HG03108 (cell line): ENCODE data around the gene TCF7L1.
"Not testable (repeated sequence)": the region's sequence is repeated elsewhere in the genome, so short reads cannot be mapped to it uniquely, and the experiment has no call there.

Source experiments
- ATAC-seq: cut with Tn5 transposase; IDR thresholded peaks from one replicate; pipeline ENCODE4 v1.9.1; 2021; ENCODE audit warnings: moderate library complexity; ENCODE audit not compliant: unreplicated experiment

Gene TCF7L1, protein sequence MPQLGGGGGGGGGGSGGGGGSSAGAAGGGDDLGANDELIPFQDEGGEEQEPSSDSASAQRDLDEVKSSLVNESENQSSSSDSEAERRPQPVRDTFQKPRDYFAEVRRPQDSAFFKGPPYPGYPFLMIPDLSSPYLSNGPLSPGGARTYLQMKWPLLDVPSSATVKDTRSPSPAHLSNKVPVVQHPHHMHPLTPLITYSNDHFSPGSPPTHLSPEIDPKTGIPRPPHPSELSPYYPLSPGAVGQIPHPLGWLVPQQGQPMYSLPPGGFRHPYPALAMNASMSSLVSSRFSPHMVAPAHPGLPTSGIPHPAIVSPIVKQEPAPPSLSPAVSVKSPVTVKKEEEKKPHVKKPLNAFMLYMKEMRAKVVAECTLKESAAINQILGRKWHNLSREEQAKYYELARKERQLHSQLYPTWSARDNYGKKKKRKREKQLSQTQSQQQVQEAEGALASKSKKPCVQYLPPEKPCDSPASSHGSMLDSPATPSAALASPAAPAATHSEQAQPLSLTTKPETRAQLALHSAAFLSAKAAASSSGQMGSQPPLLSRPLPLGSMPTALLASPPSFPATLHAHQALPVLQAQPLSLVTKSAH

DNA sequence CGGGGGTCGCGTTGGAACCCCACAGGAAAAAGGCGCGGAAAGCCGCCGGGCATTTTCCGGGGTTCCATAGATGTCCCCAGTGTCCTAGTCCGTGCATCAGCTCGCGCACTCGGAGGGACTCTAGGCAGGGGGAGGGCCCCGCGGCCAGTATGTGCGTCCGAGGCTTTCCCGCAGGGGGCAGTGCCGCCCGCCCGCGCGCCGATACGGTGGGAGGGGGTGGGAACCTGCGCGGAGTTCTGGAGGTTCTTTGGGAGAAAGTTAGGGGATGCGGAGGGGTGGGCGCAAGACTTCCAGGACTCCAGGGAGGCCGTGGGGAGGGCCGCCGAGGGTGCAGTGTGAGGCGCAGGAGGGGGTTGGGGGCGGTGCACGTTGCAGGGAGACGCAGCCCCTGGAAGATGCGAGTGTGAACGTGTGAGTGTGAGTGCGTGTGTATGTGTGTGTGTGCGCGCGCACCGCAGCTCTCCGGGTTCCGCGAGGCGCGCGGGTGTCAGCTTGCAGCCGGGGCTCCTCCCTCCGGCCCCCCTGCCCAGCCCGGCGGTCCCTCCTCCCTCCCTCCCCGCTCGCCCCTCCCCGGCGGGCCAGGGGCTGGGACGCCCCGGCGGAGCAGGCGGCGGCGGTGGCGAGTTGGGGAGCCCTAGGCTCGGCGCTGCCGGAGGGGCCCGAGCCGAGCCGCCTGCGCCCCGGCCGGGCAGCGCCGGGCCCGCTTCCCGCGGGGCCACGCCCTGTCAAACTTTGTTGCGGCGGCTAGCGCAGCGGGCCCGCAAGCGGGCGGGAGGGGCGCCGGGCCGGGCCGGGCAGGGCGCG lies at the start of gene TCF7L1:
Gene TCF7L1 (plus strand): TSS at position 559 of the 804 bp plus-strand sequence. CDS start 293 bp downstream, outside the sequence.
- ATAC-seq: no peak

DNA sequence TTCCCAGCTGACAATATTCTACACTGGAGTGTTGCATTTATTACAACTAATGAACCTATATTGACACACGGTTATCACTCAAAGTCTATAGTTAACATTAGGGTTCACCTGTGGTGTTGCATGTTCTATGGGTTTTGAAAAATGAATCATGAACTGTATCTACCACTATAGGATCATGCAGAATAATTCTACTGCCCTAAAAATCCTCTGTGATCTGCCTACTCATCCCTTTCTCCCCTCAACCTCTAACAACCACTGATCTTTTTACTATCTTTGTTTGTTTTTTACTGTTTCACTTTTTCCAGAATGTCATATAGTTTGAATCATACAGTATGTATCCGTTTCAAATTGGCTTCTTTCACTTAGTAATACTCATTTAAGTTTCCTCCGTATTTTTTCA lies 47.6 kb upstream of the TCF7L1 start:
- no peak for ATAC-seq

DNA sequence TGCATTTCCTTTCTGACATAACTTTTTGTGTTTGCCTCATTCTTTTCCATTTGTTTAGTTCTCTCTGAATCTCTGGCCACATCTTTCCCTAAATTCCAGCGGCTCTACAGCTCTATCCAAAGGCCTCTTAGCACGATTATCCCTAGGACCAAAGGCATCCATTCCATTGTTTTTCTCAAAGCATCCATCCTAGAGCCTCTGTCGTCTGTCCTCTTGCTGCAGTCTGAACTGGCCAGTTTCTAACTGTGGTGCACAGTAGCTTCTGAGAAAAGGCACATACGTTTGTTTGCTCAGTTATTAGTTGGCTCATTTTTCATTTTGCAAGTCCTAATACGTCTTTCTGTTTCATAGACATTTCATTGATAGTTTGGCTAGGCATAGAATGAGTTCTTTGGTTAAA lies 45.7 kb upstream of the TCF7L1 start:
- ATAC-seq: no peak

DNA sequence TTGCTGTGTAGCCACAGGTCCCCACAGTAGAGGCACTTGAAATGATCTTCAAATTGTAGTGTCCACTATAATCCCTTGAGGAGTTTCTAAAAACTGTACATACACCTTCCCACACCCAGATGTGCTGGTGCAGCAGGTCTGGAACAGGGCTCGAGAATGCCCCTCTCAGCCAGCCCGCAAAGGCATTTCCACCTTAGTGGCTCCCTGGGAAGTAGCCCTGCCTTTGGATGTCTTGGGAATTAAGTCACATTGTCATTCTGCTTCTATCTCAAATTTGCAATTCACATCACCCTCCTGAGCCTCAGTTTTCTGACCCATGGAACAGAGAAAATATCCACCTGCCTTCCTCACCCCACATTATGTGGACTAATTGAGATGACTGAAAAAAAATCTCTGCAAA lies 44.3 kb upstream of the TCF7L1 start:
- no peak for ATAC-seq

DNA sequence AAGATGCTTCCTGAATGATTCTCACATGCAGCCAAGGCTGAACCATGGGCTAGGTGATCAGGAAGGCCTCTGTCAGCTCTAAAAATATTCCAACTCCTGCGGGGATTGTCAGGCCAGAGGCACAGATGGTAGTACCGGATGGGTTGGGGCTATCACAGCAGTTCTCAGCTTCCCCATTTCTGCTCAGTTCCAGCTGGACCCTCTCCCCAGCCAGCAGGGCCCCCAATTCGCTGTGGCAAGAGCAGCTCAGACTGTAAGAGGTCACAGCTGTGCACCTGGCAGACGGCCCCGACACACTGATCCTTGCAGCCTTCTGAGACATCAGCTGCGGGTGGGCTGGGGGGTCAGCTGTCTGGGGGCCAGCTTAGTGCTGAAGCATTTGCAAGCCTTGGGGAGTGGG lies 43.6 kb upstream of the TCF7L1 start:
- ATAC-seq: no peak

DNA sequence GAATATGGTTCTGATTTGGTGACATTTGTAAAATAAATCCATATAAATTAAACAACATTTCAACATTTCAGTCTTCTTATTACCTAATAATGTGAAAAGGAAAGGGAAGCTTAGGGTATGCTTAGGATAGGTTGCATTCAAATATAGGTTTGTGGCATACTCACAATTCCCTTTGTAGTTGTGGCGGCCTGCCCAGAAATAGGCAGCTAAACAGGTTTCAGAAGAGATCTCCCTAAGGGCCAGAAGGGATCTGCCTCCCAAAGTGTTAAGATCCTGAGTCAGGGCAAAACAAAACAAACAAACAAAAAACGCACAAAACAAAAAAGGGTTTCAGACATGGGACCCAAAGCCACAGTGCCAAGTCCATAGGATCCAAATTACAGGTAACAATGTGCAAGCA lies 41.4 kb upstream of the TCF7L1 start:
- ATAC-seq: no peak

DNA sequence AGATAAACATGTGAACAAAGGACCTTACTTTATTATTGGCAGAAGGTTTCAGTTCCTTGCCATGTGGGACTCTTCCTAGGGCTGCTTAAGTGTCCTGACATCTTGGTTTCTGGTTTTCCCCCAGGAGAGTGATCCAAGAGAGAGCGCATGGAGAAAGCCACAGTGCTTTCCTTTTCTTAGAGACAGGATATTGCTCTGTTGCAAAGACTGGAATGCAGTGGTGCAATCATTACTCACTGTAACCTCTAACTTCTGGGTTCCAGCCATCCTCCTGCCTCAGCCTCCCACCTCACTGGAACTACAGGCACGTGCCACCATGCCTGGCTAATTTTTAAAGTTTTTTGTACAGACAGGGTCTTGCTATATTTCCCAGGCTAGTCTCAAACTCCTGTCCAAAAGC lies 38.1 kb upstream of the TCF7L1 start:
- no peak for ATAC-seq

DNA sequence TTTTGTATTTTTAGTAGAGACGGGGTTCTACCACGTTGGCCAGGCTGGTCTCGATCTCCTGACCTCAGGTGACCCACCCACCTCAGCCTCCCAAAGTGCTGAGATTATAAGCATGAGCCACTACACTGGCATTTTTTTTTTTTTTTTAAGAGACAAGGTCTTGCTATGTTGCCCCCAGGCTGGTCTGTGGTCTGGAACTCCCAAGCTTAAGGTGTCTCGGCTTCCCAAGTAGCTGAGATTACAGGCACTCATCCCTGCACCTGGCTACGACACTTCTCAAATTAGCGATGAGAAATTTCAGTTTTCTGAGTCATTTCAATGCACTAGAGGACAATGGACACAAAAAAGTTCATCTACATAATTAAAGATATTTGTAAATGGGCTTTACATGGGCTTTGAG lies 36.6 kb upstream of the TCF7L1 start:
- no peak for ATAC-seq

DNA sequence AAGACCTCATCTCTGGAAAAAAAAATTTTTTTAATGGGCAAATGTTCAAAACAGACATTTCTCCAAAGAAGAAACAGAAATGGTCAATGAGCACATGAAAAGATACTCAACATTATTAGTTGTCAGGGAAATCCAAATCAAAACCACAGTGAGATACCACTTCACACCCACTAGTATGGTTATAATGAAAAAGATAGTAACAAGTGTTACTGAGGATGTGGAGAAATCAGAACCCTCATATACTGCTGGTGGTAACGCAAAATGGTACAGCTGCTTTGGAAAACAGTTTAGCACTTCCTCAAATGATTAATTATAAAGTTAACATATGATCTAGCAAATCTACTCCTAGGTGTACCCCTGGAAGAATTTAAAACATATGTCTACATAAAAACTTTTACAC lies 29.0 kb upstream of the TCF7L1 start:
- ATAC-seq: no peak

DNA sequence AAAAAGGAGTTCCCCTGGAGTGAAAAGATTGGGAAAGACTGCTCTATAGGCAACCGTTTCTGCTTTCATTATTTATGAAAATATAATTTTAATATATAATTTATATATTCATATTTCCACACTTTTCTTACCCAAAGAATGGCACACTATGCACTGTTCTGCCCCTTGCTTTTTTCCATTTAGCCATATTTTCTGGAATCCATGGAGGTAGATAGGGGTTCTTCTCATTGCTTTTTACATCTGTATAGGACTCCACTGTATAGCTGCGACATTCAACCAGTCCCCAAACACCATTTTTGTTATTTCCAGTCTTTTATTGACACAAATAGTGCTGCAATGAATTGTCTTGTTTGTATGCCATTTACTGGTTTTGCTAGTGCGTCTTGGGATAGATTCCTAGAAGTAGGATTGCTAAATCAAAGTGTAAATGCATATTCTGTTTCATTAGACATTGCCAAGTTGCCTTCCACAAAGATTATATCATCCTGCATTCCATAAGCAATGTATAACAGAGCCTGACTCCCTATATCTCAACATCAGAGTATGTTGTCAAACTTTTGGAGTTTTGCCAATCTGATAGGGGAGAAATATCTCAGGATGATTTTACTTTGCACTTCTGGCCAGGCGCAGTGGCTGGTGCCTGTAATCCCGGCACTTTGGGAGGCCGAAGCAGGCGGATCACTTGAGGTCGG lies 26.6 kb upstream of the TCF7L1 start:
- no peak for ATAC-seq

DNA sequence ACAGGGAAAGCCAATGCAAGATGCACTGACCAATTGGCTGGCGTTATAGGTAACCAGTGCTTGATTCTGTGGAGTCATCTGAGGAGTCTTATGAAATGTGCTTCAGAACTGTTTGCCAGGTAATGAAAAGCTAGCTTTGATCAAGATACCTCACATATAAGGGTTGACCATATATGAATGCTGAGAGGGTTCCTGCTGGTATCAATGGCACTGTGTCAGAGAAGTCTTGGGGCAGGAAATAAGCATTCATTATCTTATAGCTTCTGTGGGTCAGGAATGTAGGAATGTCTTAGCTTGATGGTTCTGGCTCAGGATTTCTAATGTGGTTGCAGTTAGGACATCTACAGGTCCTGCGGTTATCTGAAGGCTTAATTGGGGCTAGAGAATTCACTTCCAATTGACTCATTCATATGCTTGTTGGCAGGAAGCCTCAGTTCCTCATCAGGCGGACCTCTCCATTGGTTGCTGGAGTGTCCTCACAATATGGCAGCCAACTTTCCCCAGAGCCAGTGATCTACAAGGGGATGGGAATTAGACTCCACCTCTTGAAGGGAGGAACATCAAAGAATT lies 22.1 kb upstream of the TCF7L1 start:
- no peak for ATAC-seq

DNA sequence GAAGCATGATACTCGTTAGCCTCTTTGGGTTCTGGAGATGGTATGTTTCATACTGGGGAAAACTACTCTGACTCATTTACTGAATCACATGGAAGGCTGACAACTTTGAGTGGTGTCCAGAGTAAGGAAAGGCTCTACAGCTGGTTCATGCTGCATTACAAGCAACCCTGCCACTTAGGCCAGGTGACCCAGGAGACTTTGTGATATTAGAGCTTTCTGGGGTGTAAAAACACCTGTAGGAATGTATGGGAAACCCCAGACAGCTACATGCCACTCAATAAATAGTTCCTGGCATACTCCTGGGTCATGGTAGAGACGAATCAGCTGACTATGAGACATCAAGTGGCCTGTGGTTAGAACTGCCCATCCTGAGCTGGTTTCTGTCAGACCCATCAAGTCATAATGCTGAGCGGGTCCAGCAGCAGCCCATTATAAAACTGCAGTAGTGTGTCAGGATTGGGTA lies 21.3 kb upstream of the TCF7L1 start:
- ATAC-seq: no peak

DNA sequence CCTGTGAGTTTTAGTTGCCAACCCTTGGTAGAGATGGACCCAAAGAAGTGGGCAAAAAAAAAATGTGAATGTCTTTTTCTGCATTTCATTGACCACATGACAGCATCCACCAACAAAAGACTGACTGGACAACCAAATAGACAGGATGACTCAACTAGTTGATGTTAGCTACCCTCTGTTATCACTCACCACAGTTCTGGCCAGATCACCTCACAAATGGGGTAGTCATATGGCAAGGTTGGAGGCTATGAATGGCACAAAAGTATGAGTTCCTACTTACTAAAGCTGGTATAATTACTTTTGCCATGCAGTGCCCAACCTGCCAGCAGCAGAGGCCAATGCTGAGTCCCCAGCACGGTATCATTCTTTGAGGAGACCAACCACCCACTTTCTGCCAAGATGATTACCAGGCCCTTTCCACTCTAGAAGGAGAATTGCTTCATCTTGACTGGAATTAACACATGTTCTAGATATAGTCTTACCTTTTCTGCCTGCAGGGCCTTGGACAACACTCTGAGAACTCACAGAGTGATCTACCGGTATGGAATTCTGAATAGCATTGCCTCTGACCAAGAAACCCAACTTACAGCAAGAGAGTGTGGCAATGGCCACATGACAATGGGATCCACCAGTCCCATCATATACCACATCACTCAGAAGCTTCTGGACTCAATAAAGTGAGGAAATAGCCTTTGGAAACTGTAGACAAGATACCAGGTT lies 20.1 kb upstream of the TCF7L1 start:
- no peak for ATAC-seq

DNA sequence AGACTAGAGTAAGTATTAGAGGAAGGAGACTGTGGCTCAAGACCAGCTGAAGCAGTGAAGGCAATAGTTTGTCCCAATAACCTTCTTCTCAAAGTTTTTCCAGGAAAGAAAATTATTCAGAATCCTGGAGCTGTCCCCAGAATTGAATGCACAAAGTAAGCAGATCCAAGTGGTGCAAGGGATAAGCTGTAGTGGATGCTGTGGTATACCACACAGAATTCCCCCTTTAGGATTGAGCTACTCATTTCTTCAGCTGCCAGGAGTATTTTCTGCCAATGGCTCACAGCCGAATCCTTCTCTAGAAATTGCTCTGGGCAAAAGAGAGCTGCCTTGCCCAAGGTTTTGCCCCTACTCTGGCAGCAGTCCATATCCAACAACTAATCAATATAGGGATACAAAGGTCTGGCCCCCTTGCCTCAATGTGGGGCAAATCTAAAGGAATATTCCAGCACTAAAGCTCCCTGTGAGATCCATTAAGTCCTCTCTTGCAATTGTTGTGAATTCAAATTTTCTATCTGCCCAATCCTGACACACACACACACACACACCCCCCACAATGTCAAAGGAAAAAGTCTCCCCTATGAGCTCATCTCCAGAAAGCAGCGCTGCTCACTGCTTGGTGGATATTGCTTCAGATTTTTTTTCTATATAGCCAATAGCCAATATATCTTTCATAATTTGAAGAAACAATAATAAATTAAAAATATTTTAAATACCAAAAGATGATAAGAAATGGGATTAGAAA lies 18.4 kb upstream of the TCF7L1 start:
- no peak for ATAC-seq

DNA sequence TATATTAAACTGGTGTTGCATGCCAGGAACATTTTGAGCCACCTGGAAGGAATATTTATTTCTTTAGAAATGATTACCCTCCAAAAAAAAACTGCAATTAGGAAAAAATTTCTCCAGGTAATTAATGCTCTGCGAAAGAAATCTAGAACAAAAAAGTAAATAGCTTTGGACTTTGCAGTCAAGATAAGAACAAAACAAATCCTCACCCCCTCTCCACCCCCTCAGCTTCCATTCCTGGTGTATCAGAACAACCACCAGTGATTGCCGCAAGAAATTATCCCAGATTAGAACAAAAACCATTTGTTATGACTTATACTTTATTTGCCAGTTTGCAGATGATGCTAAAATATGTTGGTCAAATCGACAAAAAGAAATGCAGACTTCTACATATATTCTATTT lies 17.0 kb upstream of the TCF7L1 start:
- no peak for ATAC-seq

DNA sequence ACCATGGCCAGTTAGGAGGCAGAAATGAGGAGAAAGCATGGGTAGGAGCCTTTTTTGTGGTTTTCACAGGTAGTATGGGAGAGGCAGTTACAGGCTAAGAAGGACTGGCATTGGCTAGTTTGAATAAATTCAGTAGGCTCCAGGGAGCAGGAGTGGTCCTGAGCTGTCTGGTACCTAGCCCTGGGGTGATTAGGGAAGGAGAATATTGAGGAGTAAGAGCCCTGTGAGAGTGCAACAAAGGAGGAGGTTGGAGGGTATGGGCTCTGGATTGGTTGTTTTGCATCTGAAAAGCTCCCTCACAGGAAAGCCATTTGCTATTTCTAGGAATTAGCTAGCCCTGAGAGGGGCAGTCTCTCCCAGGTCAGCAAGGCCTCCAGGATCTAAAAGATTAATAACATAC lies 13.3 kb upstream of the TCF7L1 start:
- ATAC-seq: no peak

DNA sequence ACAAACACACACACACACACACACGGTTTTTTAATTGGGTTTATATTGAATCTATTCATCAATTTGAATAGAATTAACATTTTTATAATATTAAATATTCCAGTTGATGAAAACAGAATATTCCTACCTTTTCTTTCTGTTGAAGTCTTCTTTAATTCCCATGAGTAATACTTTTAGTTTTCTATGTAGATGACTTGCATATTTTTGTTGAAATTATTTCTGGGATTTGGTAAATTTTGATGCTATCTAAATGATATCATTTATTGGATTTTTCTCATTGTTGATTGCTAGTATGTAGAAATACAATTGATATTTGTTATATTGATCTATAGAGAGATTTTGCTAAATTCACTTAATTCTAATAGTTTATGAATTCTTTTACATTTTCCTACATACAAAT lies 12.8 kb upstream of the TCF7L1 start:
- ATAC-seq: no peak

DNA sequence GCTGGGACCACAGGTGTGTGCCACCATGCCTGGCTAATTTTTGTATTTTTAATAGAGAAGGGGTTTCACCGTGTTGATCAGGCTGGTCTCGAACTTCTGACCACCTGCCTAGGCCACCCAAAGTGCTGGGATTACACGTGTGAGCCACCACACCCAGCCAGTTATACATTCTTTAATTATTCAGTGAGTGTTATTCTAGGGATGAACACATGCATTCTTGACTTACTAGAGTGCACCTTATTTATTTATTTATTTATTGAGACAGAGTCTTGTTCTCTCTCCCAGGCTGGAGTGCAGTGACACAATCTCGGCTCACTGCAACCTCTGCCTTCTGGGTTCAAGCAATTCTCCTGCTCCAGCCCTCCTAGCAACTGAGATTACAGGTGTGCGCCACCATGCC lies 6.7 kb upstream of the TCF7L1 start:
- ATAC-seq: not testable (repeated sequence)

DNA sequence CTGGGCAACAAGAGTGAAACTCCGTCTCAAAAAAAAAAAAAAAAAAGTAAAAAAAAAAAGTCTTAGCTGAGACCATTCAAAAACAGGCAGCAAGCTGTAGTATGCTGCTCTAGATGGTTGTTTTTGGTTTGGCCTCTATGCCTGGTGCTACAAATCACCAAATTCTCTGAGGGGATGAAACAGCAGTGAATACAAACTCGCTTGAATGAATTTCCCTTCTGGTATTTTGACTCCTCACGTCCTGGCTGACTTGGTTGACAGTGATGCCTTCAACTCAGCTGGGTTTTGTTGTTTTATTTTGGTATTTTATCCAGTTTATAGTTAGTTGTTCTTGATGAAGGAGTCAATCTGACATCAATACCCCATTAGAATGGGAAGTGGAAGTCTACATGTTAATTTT lies 3.3 kb upstream of the TCF7L1 start:
- ATAC-seq: no peak

DNA sequence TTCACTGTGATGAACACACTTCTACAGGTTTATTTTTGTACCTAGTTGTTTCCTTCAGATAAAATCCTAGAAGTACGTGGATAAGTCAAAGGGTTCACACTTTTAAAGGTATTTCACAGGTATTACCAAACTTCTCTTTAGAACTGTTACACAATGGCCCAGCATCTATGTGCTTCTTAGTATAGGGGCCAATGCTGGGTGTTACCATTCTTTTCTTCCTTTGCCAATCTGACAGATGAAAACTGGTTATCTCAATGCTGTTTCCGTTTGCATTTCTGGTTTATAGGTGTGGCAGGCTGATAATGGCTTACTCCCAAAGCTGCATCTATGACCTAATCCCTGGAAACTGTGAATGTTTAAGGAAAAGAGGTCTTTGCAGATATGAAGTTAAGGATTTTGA lies 2.8 kb upstream of the TCF7L1 start:
- no peak for ATAC-seq
